Measurements from ENCODE around the gene LRIG1.

LRIG1 gene

DNA sequence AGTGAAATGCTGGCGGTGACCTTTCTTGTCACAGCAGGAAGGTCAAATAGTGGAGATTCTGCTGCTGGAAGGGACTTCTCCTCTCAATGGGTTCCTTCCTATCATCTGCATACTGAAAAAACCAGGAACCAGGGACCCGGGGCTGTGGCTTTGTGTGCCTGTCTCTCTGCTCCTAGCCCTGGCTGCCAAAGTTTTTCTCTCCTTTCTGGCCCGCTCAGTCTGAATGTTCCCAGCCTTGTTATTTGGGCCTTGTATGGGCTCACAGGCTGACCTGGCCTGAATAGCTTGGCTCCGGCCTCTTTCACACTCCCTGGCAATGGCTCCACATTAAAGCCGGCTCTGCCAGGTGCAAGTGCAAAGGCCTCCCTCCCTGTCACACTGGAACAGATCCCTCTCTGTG lies 94.7 kb downstream of the LRIG1 start:
- H3K4me3 ChIP-seq (ENCODE audit: low read depth, low read length) = no peak overlapping the region
- TF ChIP-seq, protein P1, sequence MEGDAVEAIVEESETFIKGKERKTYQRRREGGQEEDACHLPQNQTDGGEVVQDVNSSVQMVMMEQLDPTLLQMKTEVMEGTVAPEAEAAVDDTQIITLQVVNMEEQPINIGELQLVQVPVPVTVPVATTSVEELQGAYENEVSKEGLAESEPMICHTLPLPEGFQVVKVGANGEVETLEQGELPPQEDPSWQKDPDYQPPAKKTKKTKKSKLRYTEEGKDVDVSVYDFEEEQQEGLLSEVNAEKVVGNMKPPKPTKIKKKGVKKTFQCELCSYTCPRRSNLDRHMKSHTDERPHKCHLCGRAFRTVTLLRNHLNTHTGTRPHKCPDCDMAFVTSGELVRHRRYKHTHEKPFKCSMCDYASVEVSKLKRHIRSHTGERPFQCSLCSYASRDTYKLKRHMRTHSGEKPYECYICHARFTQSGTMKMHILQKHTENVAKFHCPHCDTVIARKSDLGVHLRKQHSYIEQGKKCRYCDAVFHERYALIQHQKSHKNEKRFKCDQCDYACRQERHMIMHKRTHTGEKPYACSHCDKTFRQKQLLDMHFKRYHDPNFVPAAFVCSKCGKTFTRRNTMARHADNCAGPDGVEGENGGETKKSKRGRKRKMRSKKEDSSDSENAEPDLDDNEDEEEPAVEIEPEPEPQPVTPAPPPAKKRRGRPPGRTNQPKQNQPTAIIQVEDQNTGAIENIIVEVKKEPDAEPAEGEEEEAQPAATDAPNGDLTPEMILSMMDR (IDR thresholded peaks at IDR 0.05; ENCODE audit: borderline replicate concordance, insufficient read depth, low read depth, low read length) = no peak

DNA sequence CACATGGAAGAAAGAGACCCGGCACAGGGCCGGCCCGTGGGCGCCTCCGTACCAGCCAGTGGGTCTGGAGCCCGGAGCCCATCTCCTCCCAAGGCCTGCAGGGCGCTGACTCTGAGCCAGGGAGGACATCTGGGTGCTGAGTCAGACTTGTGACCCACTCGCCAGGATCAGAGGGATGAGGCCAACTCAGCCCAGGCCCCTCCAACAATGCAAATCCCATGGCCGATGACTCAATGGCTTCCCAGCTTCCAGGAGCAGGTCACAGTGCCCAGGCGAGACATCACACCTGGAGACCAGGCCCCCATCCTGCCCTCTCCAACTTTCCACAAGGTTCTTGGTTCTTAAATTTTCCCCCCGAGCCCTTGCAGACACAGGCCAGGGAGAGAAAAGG lies 95.1 kb downstream of the LRIG1 start:
- TF ChIP-seq, protein P1 (IDR thresholded peaks at IDR 0.05; ENCODE audit: borderline replicate concordance, insufficient read depth, low read depth, low read length) = no peak
- H3K4me3 ChIP-seq (ENCODE audit: low read depth, low read length) = no peak overlapping the region

DNA sequence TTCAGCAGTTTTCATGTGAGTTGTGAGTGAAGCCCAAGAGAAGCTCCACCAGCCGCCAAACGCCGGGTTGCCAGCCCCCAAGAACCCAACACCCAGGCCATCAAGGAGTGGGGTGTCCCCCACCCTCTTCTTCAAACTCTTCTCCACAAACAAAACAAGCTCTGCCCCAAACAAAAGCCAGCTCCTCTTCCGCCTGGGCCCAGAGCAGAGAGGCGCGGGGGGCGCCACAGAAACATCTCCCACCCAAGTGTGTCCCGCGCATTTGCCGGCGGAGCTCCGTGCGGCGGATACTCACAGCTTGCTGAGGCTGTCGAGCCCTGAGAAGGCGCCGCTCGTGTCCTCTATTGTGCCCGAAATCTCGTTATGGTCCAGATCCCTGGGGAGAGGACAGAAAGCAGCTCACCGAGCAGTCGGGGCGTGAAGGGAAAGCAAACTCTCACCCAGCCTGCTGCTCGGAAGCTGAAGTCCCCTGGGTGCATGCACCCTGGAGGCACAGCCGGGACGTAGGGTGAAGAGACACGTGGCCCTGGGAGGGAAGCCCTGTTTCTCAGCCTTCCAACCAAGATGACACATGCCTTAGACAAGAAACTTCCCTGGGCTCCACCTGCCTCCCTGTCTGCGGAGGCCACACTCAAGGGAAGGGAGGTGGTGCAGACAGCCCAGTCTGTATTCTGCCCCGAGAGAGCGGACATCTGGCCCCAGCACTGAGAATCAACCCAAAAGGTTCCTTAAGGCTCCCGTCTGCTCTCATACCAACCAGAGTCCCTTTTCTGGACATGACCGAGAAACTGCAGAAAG lies 95.7 kb downstream of the LRIG1 start:
- no peak overlapping the region for H3K4me3 ChIP-seq (ENCODE audit: low read depth, low read length)
- TF ChIP-seq, protein P1 (IDR thresholded peaks at IDR 0.05; ENCODE audit: borderline replicate concordance, insufficient read depth, low read depth, low read length) = no peak

DNA sequence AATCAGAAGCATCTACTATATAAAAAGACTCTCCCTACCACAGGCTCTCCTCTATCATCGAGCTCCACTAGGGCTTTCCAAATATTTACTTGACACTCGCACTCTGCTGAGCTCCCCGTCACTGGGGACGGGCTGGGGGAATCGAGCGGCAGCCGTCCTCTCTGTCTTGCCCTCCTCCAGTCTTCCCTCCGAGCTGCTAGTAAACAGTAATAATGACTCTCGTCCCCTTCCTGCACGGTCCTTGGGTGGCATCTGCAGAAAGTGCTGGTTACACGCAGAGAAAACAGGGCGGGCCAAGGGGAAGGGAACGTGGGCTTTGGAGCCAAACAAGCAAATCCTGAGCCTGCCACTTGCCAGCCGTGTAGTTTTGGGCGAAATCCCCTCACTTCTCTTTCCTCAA lies 96.6 kb downstream of the LRIG1 start:
- H3K4me3 ChIP-seq (ENCODE audit: low read depth, low read length) = no peak overlapping the region
- TF ChIP-seq, protein P1 (IDR thresholded peaks at IDR 0.05; ENCODE audit: borderline replicate concordance, insufficient read depth, low read depth, low read length) = no peak

DNA sequence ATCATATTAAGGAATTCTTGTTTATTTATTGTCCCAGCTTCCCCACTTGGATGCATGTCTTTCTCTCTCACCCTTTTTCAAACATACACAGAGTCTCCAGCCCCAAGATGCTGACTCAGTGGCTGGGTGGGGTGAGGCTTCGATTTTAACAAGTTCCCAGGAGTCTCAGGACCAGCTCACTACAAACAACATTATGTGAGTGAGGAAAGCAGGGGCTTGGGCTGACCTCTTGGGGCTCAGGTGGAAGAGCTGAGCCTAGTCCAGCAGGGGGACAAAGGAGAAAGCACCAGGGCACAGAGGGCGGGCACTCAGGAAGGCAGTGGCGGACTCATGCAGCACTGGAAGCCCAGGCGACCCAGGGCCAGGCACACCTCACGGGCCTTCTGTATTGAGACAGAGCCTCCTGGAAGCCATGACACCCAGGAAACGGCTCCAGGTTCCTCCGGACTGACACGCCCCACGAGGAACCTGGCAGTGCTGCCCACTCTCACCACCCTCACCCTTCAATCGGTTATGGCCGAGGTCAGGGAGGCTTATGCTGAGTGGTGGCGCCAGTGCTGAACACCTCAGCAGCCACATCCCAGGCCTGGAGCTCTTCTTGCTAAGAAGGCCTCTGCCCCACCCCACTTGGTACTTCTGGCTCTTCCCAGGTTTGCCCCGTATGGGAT lies 97.4 kb downstream of the LRIG1 start:
- TF ChIP-seq, protein P1 (IDR thresholded peaks at IDR 0.05; ENCODE audit: borderline replicate concordance, insufficient read depth, low read depth, low read length) = no peak
- H3K4me3 ChIP-seq (ENCODE audit: low read depth, low read length) = no peak overlapping the region

DNA sequence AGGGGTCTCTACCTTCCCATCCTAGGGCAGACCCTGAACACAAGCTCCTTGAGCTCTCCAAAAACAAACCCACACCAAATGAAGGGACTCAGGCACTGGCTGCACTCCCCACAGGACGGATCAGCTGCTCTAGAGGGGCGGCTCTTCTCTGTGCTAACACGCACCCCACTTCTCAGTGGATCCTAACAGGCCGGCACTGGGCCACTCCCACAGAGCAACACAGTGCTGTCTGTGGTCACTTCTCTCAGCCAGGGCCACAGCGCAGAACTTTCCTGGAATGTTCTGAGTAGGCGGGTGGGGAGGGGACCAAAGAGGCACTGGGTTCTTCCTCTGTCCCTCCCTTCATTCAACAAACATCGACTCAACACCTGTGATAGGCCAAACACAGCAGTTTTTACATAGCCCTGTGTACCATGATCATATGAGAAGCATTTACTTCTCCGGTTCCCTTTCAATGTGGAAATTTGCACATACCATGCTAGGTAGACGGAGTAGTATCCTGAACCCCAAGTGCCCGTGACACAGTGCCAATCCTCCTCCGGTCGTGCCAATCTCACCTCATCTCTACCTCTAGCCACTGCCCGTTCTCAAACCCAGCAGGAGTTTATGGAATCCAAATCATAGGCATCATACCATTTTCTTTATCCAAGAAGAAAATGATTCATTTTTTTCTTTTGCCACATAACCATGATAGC lies 98.1 kb downstream of the LRIG1 start:
- TF ChIP-seq, protein P1 (IDR thresholded peaks at IDR 0.05; ENCODE audit: borderline replicate concordance, insufficient read depth, low read depth, low read length) = no peak

More for the DNA sequence above, 98.1 kb downstream of the LRIG1 start:
- no peak overlapping the region for H3K4me3 ChIP-seq (ENCODE audit: low read depth, low read length)

Measured in GM12875 (cell line).